Activated naive CD4-positive, alpha-beta T cell treated with anti-CD3 and anti-CD28 coated beads, Interleukin-2, amount 50 U/mL, for 72 hours (primary cell): ENCODE measurements around the gene MIAT. TPM values are rescaled to one million over a fixed set of nuclear protein-coding genes. Genes with fewer than 3 reads are reported as not detected.
"Not testable (repeated sequence)": the region's sequence is repeated elsewhere in the genome, so short reads cannot be mapped to it uniquely, and the experiment has no call there.

ENCODE experiments used
- ATAC-seq, 2 donors: fragments of 150-1000 bp; cut with Tn5 transposase; 2 replicates each; pipeline ENCODE4 v1.10.0; 2021; ENCODE audit warnings: mild to moderate bottlenecking in 2 of 2, moderate library complexity in 2 of 2
- DNase-seq, 2 donors: peaks; one replicate each; pipeline ENCODE4 v3.0.0; 2021 to 2022; ENCODE audit warnings: low spot score in 2 of 2
- H3K27ac Mint-ChIP-seq, 2 donors: one replicate each; pipeline ENCODE4 v1.8.0; 2022; ENCODE audit warnings: mild to moderate bottlenecking in 2 of 2, mixed read lengths in 2 of 2
- H3K36me3 Mint-ChIP-seq, 2 donors: one replicate each; pipeline ENCODE4 v1.8.0; 2022; ENCODE audit warnings: mixed read lengths in 2 of 2
- H3K9me3 Mint-ChIP-seq, 2 donors: one replicate each; pipeline ENCODE4 v1.8.0; 2022; ENCODE audit warnings: mixed read lengths in 2 of 2
- total RNA-seq, 2 donors: library from RNA; stranded (reverse); gene quantifications; one replicate each; pipeline ENCODE4 v1.2.3, GENCODE V29; 2022

Gene MIAT
- total RNA-seq = 100 to 1,000 TPM in 1 of 2 donors, 10 to 100 TPM in 1; 11.4 to 138 TPM

DNA sequence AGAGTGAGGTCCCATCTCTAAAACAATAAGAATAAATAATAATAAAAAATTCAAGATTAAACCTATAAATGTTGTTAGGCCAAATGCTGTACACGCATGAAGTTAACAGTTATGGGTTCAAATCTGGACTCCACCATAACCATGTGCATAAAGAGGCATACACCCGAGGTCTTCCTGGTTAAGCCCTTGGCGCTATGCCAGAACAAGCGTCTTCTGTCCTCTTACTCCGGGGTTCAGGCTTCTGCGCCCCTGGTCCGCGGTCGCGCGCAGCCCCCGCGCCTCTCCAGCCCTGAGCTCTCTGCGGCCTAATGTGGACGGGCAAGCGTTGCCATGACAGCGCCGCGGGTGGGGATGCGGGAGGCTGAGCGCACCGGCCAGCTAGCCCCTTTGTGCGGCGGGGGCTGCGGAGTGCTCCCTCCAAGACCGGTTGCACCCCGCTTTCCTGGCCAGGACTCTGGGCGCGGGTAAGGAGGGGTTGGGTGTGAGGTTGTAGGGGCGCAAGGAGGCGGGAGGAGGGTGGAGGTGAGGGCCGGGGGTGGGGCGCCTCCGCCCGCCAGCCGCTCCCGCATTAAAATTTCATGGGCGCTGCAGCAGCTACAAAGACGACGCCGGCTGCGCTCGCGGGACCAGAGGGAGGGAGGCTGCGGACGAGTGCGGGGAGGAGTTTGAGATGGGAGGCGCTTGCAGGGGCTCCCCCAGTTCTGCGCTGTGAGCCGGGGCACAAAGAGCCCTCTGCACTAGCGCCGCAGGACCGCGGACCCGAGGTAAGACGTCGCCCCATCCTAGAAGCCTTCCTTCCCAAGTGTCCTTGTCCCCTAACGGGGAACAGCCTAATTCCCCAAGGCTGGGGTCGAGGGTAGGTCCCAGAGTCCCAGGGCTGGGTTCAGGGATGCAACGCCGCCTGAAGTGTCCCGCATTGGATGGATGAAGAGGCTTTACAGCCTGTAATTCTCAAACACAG is at the start of gene MIAT:
MIAT (plus strand) TSS at position 698 of the 961 bp plus-strand sequence.
- DNase-seq (peak; percentile 62 to 76), ATAC-seq (peak; percentile 82 to 87)
- H3K27ac Mint-ChIP-seq = peak within 1 kb of the TSS; percentile 65 to 88
- no peaks in the 10 kb centered on the region for H3K9me3 Mint-ChIP-seq
- peaks cover 0 to 12% of the 10 kb centered on the region in 2 donors for H3K36me3 Mint-ChIP-seq

DNA sequence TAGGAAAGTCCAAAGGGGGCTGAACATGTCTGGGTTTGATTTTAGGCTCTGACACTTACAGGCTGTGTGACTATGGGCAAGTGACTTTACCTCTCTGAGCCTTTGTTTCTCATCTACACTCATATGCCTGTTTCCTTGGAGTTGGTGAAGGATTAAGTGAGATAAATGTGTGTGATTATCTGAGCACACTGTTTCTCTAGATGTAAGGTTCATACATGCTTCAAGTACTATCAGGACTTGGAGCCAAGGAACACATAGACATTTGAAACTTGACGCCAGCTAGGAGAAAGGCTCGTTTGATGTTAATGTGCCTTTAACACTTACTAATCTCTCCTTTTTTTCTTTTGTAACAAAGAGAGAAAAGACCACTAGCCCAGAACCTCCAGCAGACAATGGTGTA is 49.3 kb upstream of the MIAT start:
- no peaks in the 10 kb centered on the region for H3K9me3 Mint-ChIP-seq
- ATAC-seq = no peak
- no peak for DNase-seq
- H3K27ac Mint-ChIP-seq = peak overlapping the region in 1 of 2 donors; percentile 38
- H3K36me3 Mint-ChIP-seq = no peaks in the 10 kb centered on the region

DNA sequence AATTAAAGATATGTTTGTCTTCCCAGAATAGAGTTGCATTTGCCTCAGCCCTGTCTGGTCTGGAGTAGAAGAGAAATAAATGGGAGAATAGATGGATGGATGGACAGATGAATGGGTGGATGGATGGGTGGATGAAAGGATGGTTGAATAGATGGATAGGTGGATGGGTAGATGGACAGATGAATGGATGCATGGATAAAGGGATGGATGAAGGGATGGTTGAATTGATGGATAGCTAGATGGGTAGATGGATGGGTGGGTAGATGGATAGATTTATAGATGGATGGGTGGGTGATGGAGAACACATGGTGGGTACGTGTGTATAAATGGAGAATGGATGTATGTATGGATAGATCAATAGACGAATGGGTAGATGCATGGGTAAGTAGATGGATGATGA is 48.1 kb upstream of the MIAT start:
- ATAC-seq = no peak
- no peaks in the 10 kb centered on the region for H3K9me3 Mint-ChIP-seq
- DNase-seq = no peak
- H3K36me3 Mint-ChIP-seq = no peaks in the 10 kb centered on the region
- H3K27ac Mint-ChIP-seq = peak overlapping the region in 1 of 2 donors; percentile 0

DNA sequence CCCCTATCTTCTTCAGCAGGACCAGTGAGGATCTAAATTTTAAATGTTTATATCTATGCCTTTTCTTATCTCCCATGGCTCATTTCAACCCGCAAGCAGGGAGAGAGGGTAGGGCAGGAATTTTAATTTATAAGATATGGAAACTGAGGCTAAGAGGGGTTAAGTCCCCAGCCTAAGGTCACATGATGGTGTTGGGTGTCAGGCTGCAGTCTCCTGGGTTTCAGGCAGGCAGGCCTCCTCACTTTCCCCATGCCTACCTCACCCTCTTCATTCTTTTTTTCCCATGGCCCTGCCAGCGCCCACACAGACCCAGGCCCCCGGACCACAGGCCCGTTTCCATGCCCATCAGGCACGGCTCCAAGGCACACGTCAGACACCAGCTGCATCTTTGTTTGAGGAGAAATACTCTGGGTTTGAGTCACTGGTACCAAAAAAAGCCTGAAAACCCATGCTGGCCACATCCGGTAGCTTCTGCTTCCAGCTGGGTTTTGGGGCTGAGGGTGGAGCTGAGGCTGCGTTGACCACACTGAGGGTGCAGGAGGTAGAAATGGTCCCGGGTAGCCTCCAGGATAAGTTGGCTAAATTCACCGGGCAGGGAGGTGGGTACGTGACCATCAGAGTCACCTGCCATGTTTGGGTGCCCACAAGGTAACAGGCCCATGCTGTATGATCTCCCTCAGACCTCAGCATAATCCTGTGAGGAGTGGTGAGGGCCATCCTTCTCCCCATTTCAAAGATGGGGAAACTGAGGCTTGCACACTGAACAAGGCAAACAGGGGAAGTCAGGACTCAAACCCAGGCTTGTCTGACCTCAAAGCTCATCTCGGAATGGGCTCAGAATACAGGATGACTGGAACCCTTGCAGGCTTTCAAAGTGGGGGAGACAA is 47.1 kb upstream of the MIAT start:
- no peaks in the 10 kb centered on the region for H3K9me3 Mint-ChIP-seq

DNA sequence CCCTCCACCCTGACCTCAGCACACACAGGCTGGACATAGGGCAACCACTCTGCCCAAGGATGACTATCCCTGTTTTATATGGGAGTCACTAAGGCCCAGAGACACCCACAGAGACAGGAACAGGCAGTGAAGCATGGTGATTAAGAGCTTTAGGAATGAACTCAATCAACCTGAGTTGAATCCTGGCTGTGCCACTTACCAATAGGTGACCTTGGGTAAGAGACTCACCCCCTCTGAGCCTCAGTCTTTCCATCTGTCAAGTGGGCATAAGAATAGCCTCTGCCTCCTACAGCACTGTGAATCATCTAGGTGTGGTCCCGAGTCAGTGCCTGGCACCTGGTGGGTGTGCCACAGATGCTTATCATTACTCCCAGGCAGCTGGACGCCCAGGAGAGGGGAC is 46.4 kb upstream of the MIAT start:
- Mint-ChIP-seq H3K27ac (peak overlapping the region in 1 of 2 donors; percentile 27), H3K9me3 (no peaks in the 10 kb centered on the region), H3K36me3 (no peaks in the 10 kb centered on the region)
- ATAC-seq = peak; percentile 50 to 78
- no peak for DNase-seq

More for the DNA sequence above, 47.1 kb upstream of the MIAT start:
- peak; percentile 74 to 90 for ATAC-seq
- Mint-ChIP-seq H3K27ac (peak overlapping the region; percentile 10 to 27), H3K36me3 (no peaks in the 10 kb centered on the region)
- DNase-seq = peak; percentile 24 to 73

DNA sequence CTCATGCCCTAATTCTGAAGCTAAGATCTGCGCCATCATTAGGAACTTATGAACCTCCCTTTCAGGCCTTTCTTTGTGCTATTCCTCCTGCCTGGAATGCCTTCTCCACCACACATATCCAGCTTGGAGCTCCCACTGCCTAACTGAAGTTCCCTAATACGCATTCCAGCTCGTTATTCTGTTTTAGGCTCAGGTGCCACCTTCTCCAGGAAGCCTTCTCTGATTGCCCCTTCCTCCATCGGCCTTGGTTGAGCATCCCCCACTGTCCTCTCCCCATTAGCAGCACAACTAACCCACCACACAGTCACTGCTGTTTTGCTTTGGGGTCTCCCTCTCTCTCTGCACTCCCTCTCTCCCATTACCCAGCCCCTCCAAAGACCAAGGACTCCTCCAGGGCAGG is 44.7 kb upstream of the MIAT start:
- no peak for ATAC-seq
- Mint-ChIP-seq H3K9me3 (no peaks in the 10 kb centered on the region), H3K27ac (peak overlapping the region in 1 of 2 donors; percentile 54), H3K36me3 (no peaks in the 10 kb centered on the region)
- no peak for DNase-seq

DNA sequence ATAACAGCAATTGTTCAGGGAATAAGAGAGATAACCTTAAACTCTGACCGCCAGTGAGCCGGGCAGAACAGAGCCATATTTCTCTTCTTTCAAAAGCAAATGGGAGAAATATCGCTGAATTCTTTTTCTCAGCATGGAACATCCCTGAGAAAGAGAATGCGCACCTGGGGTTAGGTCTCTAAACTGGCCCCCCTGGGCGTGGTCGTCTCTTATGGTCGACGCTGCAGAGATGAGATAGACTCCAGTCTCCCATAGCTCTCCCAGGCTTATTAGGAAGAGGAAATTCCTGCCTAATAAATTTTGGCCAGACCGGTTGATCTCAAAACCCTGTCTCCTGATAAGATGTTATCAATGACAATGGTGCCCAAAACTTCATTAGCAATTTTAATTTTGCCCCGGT is 43.6 kb upstream of the MIAT start:
- H3K36me3 Mint-ChIP-seq, DNase-seq, H3K27ac Mint-ChIP-seq, ATAC-seq, H3K9me3 Mint-ChIP-seq: not testable (repeated sequence)

DNA sequence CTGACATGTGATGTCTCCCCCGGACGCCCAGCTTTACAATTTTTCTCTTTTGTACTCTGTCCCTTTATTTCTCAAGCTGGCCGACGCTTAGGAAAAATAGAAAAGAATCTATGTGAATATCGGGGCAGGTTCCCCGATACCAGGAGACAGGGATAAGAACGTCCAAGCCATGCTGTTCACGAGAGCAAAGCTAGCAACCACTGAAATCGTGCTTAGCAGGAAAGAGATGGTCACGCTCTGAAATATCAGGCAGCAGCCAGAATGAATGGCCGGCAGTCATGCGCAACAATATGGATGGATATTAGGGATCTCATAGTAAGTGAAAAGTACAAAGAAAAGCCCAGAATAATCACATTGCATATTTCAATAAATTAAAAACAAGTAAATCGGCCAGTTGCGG is 43.1 kb upstream of the MIAT start:
- ATAC-seq (no peak), DNase-seq (no peak)
- Mint-ChIP-seq H3K36me3 (no peaks in the 10 kb centered on the region), H3K27ac (no peak overlapping the region), H3K9me3 (no peaks in the 10 kb centered on the region)

DNA sequence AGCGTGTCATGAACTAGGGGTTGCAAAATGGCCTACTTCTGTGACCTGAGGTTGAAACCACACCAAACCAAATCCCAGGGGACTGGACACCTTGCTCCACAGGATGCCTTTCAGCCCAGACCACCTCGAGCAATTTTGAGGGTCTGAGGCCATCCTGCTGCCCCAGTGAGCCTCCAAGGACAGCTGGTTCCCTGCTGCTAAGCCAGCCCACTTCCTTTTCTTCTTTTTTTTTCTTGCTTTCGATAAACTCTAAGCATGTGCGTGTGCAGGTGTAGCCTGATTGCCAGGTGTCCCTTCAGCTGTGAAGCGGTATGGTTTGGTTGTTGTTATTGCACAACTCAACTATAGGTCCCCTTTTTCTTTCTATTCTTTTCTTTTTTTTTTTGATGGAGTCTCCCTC is 42.2 kb upstream of the MIAT start:
- no peaks in the 10 kb centered on the region for H3K36me3 Mint-ChIP-seq
- ATAC-seq = no peak

DNA sequence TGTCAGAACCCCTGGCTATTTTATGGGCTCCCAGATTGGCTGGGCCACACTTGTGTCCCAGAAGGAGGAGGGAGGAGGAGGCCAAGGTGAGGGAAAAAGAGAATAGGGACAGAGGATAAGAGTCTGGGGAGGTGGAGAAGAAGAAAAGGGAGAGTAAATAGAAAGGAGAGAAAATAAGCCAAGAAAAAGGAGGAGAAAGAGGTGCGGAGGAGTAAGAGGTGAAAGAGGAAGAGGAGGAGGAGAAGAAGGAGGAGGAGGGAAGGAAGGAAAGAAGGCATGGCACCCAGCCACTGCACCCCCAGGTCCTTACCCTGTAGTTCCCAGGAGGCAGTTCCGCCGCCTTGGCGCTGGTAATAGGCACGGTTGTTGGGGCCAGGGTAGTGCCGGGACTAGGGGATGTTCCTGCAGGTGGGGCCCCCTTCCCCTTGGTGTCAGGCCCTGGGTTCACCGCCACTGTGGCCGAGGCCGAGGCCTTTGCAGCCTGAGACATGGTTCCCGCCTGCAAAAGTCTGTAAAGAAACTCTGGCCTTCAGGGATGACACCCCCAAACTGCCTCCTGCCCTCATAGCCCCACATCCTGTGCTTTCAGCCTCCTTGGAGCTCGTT is 41.5 kb upstream of the MIAT start:
- DNase-seq = no peak
- Mint-ChIP-seq H3K9me3 (no peaks in the 10 kb centered on the region), H3K27ac (no peak overlapping the region), H3K36me3 (no peaks in the 10 kb centered on the region)
- no peak for ATAC-seq

More for the DNA sequence above, 42.2 kb upstream of the MIAT start:
- DNase-seq = no peak
- H3K27ac Mint-ChIP-seq = no peak overlapping the region
- no peaks in the 10 kb centered on the region for H3K9me3 Mint-ChIP-seq

DNA sequence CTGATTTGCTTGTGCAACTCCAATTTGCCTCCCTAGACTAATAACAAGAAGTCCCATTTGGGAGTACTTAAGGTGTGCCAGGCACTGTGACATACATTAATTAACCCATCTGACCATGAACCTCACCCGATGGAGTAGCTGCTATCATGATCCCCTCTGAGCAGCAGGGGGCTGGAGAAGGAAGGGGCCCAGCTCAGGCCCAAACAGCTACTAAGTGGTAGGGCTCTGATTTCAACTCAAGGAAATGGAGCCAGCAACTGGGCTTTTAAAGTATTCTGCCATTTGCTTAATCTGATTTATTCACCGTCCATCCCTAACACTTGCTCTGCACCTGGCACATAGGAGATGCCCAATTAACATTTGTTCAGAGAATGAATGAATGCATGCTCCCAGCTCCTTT is 40.7 kb upstream of the MIAT start:
- H3K36me3 Mint-ChIP-seq = no peaks in the 10 kb centered on the region
- ATAC-seq (no peak), DNase-seq (no peak)
- H3K9me3 Mint-ChIP-seq = no peaks in the 10 kb centered on the region
- no peak overlapping the region for H3K27ac Mint-ChIP-seq

DNA sequence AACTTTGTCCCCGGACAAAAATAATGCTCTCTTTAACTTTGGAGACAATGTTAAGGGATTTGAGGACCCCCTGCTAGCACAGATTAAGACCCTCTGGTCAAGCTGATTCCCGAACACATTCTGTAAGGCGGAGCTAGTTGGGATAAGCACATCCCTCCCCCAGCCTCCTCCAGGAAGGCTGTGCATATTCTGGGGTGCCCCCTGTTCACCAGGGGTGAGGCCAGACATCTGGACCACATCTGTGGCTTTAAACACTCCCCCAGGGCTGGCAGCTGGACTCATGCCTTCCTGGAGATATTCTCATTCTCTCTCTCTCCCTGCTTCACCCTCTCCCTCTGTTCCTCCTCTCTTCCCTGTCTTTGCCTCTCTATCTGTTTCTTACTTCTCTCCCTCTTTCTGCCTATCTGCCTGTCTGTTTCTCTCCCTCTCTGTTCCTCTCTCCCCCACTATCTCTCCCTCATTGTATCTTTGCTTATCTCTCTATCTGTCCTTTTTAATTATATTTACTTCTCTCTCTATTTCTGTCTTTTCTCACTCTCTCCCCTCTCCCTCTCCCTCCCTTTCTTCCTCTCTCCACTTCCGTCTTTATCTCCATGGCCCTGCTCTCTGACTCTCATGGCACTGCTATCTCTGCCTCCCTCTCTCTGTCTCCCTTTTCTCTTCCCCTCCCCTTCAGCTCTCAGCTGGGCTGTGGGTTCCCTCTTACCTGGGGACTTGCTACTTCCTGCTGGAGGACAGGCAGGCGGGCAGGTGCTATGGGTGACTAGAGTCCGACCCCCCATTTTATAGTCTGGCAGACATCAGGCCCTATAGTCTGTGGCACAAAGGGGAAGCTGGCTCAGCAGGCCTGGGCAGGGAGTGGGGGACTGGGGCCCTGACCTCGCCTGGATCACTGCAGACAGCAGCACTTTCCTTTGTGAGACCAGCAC is 39.9 kb upstream of the MIAT start, which contains the start of gene CRYBB1:
CRYBB1 (minus strand) TSS at position 757 of the 929 bp plus-strand sequence. CDS start 1,708 bp downstream, outside the sequence.
- H3K27ac Mint-ChIP-seq = peak within 1 kb of the TSS in 1 of 2 donors; percentile 46
- H3K36me3 Mint-ChIP-seq = no peaks in the 10 kb centered on the region
- no peak for DNase-seq
- no peak for ATAC-seq
- no peaks in the 10 kb centered on the region for H3K9me3 Mint-ChIP-seq

DNA sequence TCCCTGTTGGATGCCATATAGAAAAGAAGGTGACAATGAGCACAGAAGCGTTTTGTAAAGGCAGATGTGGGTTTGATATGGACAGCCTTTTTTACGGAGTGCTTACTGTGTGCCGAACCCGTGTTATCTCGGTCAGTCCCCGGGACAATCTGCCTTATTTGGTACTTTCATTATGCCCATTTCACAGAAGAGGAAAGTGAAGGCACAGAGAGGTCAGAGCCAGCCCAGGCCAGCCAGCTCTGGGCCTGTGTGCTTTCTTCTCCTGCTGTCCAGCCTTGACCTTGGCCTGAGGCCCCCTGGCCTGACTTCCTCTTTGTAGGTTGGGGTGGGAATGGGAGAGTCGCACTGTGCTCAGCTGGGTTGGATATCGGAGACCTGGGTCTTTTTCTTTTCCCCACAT is 38.9 kb upstream of the MIAT start:
- H3K36me3 Mint-ChIP-seq = no peaks in the 10 kb centered on the region
- H3K27ac Mint-ChIP-seq = no peak overlapping the region
- H3K9me3 Mint-ChIP-seq = no peaks in the 10 kb centered on the region
- DNase-seq (no peak), ATAC-seq (no peak)

DNA sequence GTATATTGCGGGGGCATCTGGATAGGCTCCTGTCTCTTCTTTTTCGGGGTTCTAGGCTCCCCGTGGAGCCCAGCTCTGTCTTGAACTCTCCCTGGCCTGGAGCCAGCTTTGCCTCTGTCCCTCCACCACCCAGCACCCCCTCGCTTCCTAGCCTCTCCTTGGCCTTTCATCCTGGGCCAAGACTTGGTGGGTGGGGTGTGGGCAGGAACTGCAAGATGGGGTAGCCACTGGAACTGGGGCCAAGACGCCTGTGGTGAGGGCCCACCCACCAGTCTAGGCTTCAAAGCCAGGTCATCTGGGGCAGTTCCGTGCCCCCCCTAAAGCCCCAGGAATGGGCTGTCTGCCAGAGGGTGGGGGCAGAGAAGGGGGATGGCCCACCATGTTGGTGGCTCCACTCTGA is 37.9 kb upstream of the MIAT start:
- Mint-ChIP-seq H3K27ac (no peak overlapping the region), H3K36me3 (no peaks in the 10 kb centered on the region), H3K9me3 (peaks cover 6 to 8% of the 10 kb centered on the region in 2 donors)
- DNase-seq (no peak), ATAC-seq (no peak)

DNA sequence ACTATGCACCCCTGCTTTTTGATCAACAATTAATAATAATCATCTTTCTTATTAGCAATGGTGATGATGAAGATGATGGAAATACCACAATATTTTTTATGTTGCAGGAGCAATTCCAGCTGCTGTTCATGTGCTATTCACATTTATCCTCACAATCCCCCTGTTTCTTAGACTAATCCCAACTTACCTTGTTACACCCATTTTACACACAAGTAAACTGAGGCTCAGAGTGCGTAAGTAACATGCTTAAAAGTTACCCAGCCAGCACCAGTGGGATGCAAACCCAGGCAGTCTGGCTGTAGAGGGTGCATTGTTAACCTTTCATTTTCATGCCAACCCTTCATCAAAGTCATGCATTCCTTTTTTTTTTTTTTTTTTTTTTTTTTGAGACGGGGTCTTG is 37.2 kb upstream of the MIAT start:
- H3K36me3 Mint-ChIP-seq = no peaks in the 10 kb centered on the region
- no peak for DNase-seq
- H3K27ac Mint-ChIP-seq = no peak overlapping the region
- ATAC-seq = no peak
- peaks cover 6 to 8% of the 10 kb centered on the region in 2 donors for H3K9me3 Mint-ChIP-seq

DNA sequence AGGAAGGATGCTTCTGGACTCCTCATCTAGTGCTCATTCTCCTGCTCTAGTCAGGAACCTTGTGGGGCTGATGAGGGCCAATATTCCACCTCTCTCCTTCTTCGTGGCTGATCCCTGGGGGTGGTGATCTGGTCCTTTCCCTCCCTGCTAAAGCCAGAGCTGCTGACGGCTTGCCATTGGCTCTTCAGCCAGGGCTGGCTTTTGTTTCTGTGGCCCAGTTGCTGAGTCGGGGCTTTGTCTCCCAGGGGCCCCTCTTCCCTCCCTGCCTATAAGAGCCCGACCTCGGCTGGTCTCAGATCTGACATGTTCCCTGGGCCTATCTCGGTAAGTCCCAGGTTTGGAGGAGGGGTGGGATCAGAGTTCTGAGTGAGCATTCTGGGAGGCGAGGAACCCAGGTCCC is 35.7 kb upstream of the MIAT start, which contains the start of gene CRYBA4:
CRYBA4 (plus strand) TSS at position 301 of the 400 bp plus-strand sequence. CDS start 634 bp downstream, outside the sequence.
- peak within 1 kb of the TSS in 1 of 2 donors; percentile 7 for H3K27ac Mint-ChIP-seq
- H3K36me3 Mint-ChIP-seq = no peaks in the 10 kb centered on the region
- H3K9me3 Mint-ChIP-seq = peaks cover 6 to 8% of the 10 kb centered on the region in 2 donors
- no peak for ATAC-seq
- DNase-seq = no peak
